NB4 (cell line): ENCODE results near the gene CSNK2A3.

Experiments used
- MAX ChIP-seq: IDR thresholded peaks from 2 replicates; pipeline ENCODE4 v1.6.1; 2011; ENCODE audit warnings: low read depth, low read length
- POLR2A ChIP-seq: IDR thresholded peaks from 2 replicates; pipeline ENCODE4 v1.6.1; 2011; ENCODE audit warnings: mild to moderate bottlenecking; ENCODE audit not compliant: insufficient read length; ENCODE audit errors: extremely low read depth
- TF ChIP-seq, protein P1 (sequence below): IDR thresholded peaks from one replicate; pipeline ENCODE4 v1.5.1; 2012; ENCODE audit warnings: low read depth, low read length

- TF ChIP-seq POLR2A: no peak
- TF ChIP-seq, protein P1, sequence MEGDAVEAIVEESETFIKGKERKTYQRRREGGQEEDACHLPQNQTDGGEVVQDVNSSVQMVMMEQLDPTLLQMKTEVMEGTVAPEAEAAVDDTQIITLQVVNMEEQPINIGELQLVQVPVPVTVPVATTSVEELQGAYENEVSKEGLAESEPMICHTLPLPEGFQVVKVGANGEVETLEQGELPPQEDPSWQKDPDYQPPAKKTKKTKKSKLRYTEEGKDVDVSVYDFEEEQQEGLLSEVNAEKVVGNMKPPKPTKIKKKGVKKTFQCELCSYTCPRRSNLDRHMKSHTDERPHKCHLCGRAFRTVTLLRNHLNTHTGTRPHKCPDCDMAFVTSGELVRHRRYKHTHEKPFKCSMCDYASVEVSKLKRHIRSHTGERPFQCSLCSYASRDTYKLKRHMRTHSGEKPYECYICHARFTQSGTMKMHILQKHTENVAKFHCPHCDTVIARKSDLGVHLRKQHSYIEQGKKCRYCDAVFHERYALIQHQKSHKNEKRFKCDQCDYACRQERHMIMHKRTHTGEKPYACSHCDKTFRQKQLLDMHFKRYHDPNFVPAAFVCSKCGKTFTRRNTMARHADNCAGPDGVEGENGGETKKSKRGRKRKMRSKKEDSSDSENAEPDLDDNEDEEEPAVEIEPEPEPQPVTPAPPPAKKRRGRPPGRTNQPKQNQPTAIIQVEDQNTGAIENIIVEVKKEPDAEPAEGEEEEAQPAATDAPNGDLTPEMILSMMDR: no peak
- no peak for TF ChIP-seq MAX
Measured at GRCh38 chr11:11390068-11390771, 37.2 kb upstream of the CSNK2A3 start.
